ENCODE data around the gene ITGA11. TPM values are rescaled to one million over a fixed set of nuclear protein-coding genes. Genes with fewer than 3 reads are reported as not detected.

ITGA11 gene
- total and polyA plus RNA-seq, 5 experiments from 2014 or later, result 0.02 to 0.11 (median 0.03) TPM; not detected in 2

GRCh38 chr15:68386587-68387288 lies 45.2 kb downstream of the ITGA11 start:
- DNase-seq (peak in 1 of 10 donors; percentile 7), ATAC-seq (no peak)
- Mint-ChIP-seq H3K36me3 (no peaks in the 10 kb centered on the region), H3K4me1 (peaks cover 0 to 2% (median 0%) of the 10 kb centered on the region in 4 donors), H3K9me3 (peaks cover 0 to 5% (median 0%) of the 10 kb centered on the region in 9 donors), H3K27me3 (peaks cover 4 to 9% (median 6%) of the 10 kb centered on the region in 5 donors), H3K4me3 (no peak overlapping the region), H3K27ac (no peak overlapping the region)
- POLR2A ChIA-PET, result interaction anchor here (0.6 kb wide), 2 partner anchors 9 to 104 kb away, joined by 3 to 4 read pairs; no protein-coding TSS in a partner anchor

- H3K4me1 Mint-ChIP-seq, result peaks cover 0 to 2% (median 0%) of the 10 kb centered on the region in 4 donors
- DNase-seq, result peak in 1 of 10 donors; percentile 14
- H3K9me3 Mint-ChIP-seq, result peaks cover 0 to 3% (median 0%) of the 10 kb centered on the region in 9 donors
- no peak overlapping the region for H3K4me3 Mint-ChIP-seq
- ATAC-seq, result no peak
- H3K27me3 Mint-ChIP-seq, result peaks cover 0 to 4% (median 1%) of the 10 kb centered on the region in 5 donors
- POLR2A ChIA-PET, result interaction anchor here (0.6 kb wide), 1 partner anchor 103 kb away, joined by 4 read pairs; no protein-coding TSS in a partner anchor
- no peaks in the 10 kb centered on the region for H3K36me3 Mint-ChIP-seq
- H3K27ac Mint-ChIP-seq, result no peak overlapping the region
Observed at GRCh38 chr15:68385671-68386586, 46.0 kb downstream of the ITGA11 start.

DNA sequence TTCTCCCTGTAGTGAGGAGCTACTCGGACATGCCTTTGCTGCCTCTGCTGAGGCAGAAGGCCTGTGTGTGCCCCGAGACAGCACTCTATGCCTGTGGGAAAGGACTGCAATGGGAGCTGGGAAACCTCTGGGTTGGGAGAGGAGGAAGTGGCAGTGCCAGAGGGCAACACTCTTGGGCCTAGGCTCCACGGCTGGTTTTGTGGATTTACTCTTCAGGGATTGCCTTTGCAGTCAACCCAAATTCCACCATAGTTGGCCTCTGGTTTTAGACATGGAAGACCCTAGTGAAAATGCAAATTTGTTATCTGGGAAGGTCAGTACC lies 46.8 kb downstream of the ITGA11 start:
- H3K4me3 Mint-ChIP-seq, result no peak overlapping the region
- no peak for ATAC-seq
- DNase-seq, result peak in 1 of 10 donors; percentile 3
- H3K27ac Mint-ChIP-seq, result peak overlapping the region in 1 of 10 donors; percentile 4
- H3K36me3 Mint-ChIP-seq, result no peaks in the 10 kb centered on the region
- peaks cover 0 to 2% (median 0%) of the 10 kb centered on the region in 5 donors for H3K27me3 Mint-ChIP-seq
- H3K4me1 Mint-ChIP-seq, result peaks cover 0 to 4% (median 2%) of the 10 kb centered on the region in 4 donors
- POLR2A ChIA-PET, result no interaction called here
- peaks cover 0 to 3% (median 0%) of the 10 kb centered on the region in 9 donors for H3K9me3 Mint-ChIP-seq

- DNase-seq (peak in 1 of 10 donors; percentile 11), ATAC-seq (no peak)
- POLR2A ChIA-PET, result no interaction called here
- H3K4me3 Mint-ChIP-seq, result no peak overlapping the region
- H3K27ac Mint-ChIP-seq, result peak overlapping the region in 1 of 10 donors; percentile 4
- no peaks in the 10 kb centered on the region for H3K36me3 Mint-ChIP-seq
- H3K4me1 Mint-ChIP-seq, result peaks cover 5 to 10% (median 6%) of the 10 kb centered on the region in 4 donors
- H3K9me3 Mint-ChIP-seq, result peaks cover 0 to 3% (median 0%) of the 10 kb centered on the region in 9 donors
- no peaks in the 10 kb centered on the region for H3K27me3 Mint-ChIP-seq
Observed at GRCh38 chr15:68384451-68385239, 47.3 kb downstream of the ITGA11 start.

DNA sequence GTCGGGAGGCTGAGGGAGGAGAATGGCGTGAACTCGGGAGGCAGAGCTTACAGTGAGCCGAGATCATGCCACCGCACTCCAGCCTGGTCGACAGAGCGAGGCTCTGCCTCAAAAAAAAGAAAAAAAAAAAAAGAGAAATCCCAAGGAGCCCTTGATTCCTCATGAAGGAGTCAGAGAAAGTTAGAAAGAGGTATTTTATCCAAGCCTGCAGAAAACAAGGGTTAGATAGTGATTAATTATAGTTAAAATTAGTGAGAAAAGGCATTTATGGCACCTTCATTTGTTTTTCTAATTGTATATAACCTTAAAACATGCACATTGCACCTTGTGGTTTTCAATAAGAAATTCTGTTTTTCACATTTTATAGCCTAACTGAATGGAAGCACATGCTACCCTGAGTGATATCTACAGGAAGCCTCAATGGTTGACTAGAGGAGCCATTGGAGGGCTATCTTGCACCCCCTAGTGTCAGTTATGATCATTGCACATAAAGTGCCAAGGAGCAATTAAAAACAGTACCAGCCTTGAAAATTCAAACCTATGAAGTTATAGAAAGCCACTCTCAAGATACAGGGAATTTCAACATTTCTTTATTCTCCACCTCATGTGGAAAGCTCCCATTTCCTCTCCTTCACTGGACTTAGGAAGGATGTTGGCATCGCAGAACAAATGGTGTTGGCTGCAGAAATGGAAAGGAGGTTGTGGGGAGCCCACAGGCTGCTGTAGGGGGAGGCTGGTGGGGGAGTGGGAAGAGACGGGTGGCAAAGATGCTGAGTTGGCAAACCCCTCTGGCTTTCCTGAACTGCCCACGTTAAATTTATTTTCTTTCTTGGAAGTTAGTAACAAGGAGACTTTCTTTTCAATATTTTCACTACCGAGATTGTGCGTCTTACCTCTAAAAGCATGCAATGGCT lies 48.5 kb downstream of the ITGA11 start:
- H3K4me3 Mint-ChIP-seq, result no peak overlapping the region
- H3K4me1 Mint-ChIP-seq, result peaks cover 12 to 20% (median 16%) of the 10 kb centered on the region in 4 donors
- H3K27ac Mint-ChIP-seq, result peak overlapping the region in 1 of 10 donors; percentile 2
- ATAC-seq (peak; percentile 56 to 66), DNase-seq (peak in 7 of 10 donors; percentile 23 to 59 (median 41))
- H3K36me3 Mint-ChIP-seq, result no peaks in the 10 kb centered on the region
- POLR2A ChIA-PET, result no interaction called here
- peaks cover 0 to 3% (median 0%) of the 10 kb centered on the region in 9 donors for H3K9me3 Mint-ChIP-seq
- H3K27me3 Mint-ChIP-seq, result no peaks in the 10 kb centered on the region

DNA sequence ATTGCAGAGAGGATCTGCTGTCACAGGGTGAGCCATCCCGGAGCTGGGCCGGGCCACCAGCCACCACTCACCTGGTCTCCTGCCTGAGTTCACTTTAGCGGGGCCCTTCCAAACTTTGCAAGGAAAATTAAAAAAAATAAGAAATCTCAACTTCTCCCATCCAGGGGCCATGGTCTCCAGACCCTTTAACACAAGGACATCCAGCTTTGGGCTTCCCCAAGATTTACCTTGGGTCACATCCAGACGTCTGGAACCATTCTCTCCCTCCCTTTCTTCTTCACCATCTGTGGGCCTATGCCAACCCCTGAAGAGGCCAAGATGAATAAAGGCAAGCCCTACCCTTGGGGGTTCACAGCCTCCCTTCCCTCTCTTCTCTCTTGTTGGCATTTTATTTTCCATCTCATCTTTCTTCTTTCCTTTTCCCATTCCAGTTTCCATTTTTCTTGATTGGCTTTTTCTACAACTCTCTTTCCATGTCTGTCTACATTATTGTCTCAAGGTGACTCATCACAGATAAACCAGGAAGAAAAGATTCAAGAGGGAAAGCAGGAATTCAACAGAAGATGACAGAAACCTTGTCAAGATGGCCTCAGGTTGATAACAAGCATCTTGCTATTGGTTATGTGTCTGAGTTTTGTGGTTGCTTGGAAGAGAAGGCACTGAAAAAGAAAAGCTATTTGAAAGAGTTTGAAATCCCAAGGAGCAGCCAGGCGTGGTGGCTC lies 49.5 kb downstream of the ITGA11 start:
- POLR2A ChIA-PET, result no interaction called here
- no peak overlapping the region for H3K4me3 Mint-ChIP-seq
- H3K27ac Mint-ChIP-seq, result peak overlapping the region in 1 of 10 donors; percentile 70
- H3K9me3 Mint-ChIP-seq, result peaks cover 0 to 3% (median 0%) of the 10 kb centered on the region in 9 donors
- peaks cover 12 to 20% (median 16%) of the 10 kb centered on the region in 4 donors for H3K4me1 Mint-ChIP-seq
- no peaks in the 10 kb centered on the region for H3K27me3 Mint-ChIP-seq
- DNase-seq (no peak), ATAC-seq (no peak)
- no peaks in the 10 kb centered on the region for H3K36me3 Mint-ChIP-seq

- POLR2A ChIA-PET, result no interaction called here
- Mint-ChIP-seq H3K36me3 (no peaks in the 10 kb centered on the region), H3K27ac (peak overlapping the region in 1 of 10 donors; percentile 27), H3K9me3 (peaks cover 0 to 3% (median 0%) of the 10 kb centered on the region in 9 donors), H3K4me3 (no peak overlapping the region), H3K27me3 (no peaks in the 10 kb centered on the region), H3K4me1 (peaks cover 12 to 20% (median 16%) of the 10 kb centered on the region in 4 donors)
- no peak for ATAC-seq
- DNase-seq, result peak in 1 of 10 donors; percentile 11
Observed at GRCh38 chr15:68380456-68380855, 51.5 kb downstream of the ITGA11 start.

- DNase-seq (peak in 1 of 10 donors; percentile 6), ATAC-seq (no peak)
- H3K9me3 Mint-ChIP-seq, result peaks cover 0 to 3% (median 0%) of the 10 kb centered on the region in 9 donors
- no peaks in the 10 kb centered on the region for H3K27me3 Mint-ChIP-seq
- H3K27ac Mint-ChIP-seq, result peak overlapping the region in 8 of 10 donors; percentile 0 to 85 (median 52)
- H3K36me3 Mint-ChIP-seq, result no peaks in the 10 kb centered on the region
- H3K4me3 Mint-ChIP-seq, result peak overlapping the region in 5 of 10 donors; percentile 0 to 65 (median 10)
- POLR2A ChIA-PET, result interaction anchor here (1.1 kb wide), 1 partner anchor 103 kb away, joined by 3 read pairs; the partner anchor contains the start of gene FEM1B
- peaks cover 12 to 20% (median 16%) of the 10 kb centered on the region in 4 donors for H3K4me1 Mint-ChIP-seq
Observed at GRCh38 chr15:68379759-68380290, 52.1 kb downstream of the ITGA11 start.

GRCh38 chr15:68379058-68379758 lies 52.8 kb downstream of the ITGA11 start:
- POLR2A ChIA-PET, result interaction anchor here (1.1 kb wide), 1 partner anchor 102 kb away, joined by 3 read pairs; the partner anchor contains the start of gene FEM1B
- Mint-ChIP-seq H3K4me1 (peaks cover 12 to 20% (median 16%) of the 10 kb centered on the region in 4 donors), H3K4me3 (peak overlapping the region in 4 of 10 donors; percentile 0 to 65 (median 31)), H3K9me3 (peaks cover 0 to 3% (median 0%) of the 10 kb centered on the region in 9 donors), H3K27me3 (no peaks in the 10 kb centered on the region), H3K27ac (peak overlapping the region in 9 of 10 donors; percentile 0 to 85 (median 38)), H3K36me3 (no peaks in the 10 kb centered on the region)
- peak in 1 of 10 donors; percentile 11 for DNase-seq
- ATAC-seq, result no peak

DNA sequence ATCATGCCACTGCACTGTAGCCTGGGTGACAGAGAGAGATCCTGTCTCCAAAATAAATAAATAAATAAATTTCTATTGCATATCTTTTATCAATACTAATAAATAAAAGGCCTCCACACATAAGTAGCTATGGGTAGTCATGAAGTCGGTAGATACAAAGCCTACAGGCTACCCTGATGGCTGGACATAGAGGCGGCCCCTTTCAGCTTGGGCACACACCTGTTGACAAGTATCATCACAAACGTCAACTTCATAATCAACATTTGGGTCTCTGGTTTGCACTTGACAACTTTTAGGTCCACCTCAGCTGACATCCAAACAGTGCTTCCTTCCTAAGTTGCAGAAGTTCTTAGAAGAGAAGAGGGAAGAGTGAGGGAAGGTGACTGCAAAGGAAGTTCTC lies 53.4 kb downstream of the ITGA11 start:
- H3K36me3 Mint-ChIP-seq, result no peaks in the 10 kb centered on the region
- no peaks in the 10 kb centered on the region for H3K27me3 Mint-ChIP-seq
- H3K27ac Mint-ChIP-seq, result peak overlapping the region in 3 of 10 donors; percentile 10 to 27 (median 15)
- peak overlapping the region in 1 of 10 donors; percentile 65 for H3K4me3 Mint-ChIP-seq
- DNase-seq (no peak), ATAC-seq (no peak)
- no peaks in the 10 kb centered on the region for H3K9me3 Mint-ChIP-seq
- POLR2A ChIA-PET, result no interaction called here
- peaks cover 11 to 20% (median 16%) of the 10 kb centered on the region in 4 donors for H3K4me1 Mint-ChIP-seq

All from naive thymus-derived CD8-positive, alpha-beta T cell (primary cell).